ENCODE measurements around the gene TBATA. TPM values are rescaled to one million over a fixed set of nuclear protein-coding genes. Genes with fewer than 3 reads are reported as not detected.

Gene TBATA
- total RNA-seq, 1 experiment from 2014 or later, result not detected

GRCh38 chr10:70827086-70827757 lies 42.0 kb upstream of the TBATA start:
- TF ChIP-seq EZH2 (IDR thresholded peaks at IDR 0.05; ENCODE audit: borderline replicate concordance, low read depth, low read length, poor library complexity, severe bottlenecking), result no peak
- TF ChIP-seq, protein P1, sequence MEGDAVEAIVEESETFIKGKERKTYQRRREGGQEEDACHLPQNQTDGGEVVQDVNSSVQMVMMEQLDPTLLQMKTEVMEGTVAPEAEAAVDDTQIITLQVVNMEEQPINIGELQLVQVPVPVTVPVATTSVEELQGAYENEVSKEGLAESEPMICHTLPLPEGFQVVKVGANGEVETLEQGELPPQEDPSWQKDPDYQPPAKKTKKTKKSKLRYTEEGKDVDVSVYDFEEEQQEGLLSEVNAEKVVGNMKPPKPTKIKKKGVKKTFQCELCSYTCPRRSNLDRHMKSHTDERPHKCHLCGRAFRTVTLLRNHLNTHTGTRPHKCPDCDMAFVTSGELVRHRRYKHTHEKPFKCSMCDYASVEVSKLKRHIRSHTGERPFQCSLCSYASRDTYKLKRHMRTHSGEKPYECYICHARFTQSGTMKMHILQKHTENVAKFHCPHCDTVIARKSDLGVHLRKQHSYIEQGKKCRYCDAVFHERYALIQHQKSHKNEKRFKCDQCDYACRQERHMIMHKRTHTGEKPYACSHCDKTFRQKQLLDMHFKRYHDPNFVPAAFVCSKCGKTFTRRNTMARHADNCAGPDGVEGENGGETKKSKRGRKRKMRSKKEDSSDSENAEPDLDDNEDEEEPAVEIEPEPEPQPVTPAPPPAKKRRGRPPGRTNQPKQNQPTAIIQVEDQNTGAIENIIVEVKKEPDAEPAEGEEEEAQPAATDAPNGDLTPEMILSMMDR (conservative IDR thresholded peaks at IDR 0.05; ENCODE audit: low read depth, low read length), result no peak
- Histone ChIP-seq H3K27me3 (replicated peaks; ENCODE audit: insufficient read depth, low read depth, low read length, poor library complexity) (no peaks in the 10 kb centered on the region), H3K36me3 (ENCODE audit: insufficient read depth, low read length, poor library complexity, severe bottlenecking) (no peaks in the 10 kb centered on the region), H3K4me3 (ENCODE audit: low read depth, low read length, poor library complexity, severe bottlenecking) (no peak overlapping the region), H3K9me3 (ENCODE audit: low read depth, low read length, poor library complexity, severe bottlenecking) (no peaks in the 10 kb centered on the region), H3K27ac (ENCODE audit: low read depth, low read length, poor library complexity, severe bottlenecking) (no peak overlapping the region), H3K4me1 (ENCODE audit: insufficient read depth, low read length, poor library complexity, severe bottlenecking) (no peaks in the 10 kb centered on the region)
- no TSS peak for BruUV-seq (replicated peaks)
- no peak for DNase-seq (ENCODE audit: low spot score)
- intact Hi-C loops (cut with micrococcal nuclease; ENCODE audit: unreplicated experiment), result no loop called here
- ChIA-PET CTCF (no interaction called here), POLR2A (ENCODE audit: low non-redundant PET) (interaction anchor here (0.7 kb wide), 1 partner anchor 623 kb away, joined by 3 read pairs; no protein-coding TSS in a partner anchor)

GRCh38 chr10:70822076-70822820 lies 37.1 kb upstream of the TBATA start:
- DNase-seq (ENCODE audit: low spot score), result no peak
- no peaks in the 10 kb centered on the region for H3K27me3 ChIP-seq (replicated peaks; ENCODE audit: insufficient read depth, low read depth, low read length, poor library complexity)
- no peak overlapping the region for H3K4me3 ChIP-seq (ENCODE audit: low read depth, low read length, poor library complexity, severe bottlenecking)
- no peaks in the 10 kb centered on the region for H3K4me1 ChIP-seq (ENCODE audit: insufficient read depth, low read length, poor library complexity, severe bottlenecking)
- BruUV-seq (replicated peaks), result no TSS peak
- ChIA-PET POLR2A (ENCODE audit: low non-redundant PET) (interaction anchor here (0.6 kb wide), 1 partner anchor 10 kb away, joined by 8 read pairs; no protein-coding TSS in a partner anchor), CTCF (no interaction called here)
- peaks cover 26% of the 10 kb centered on the region for H3K36me3 ChIP-seq (ENCODE audit: insufficient read depth, low read length, poor library complexity, severe bottlenecking)
- H3K9me3 ChIP-seq (ENCODE audit: low read depth, low read length, poor library complexity, severe bottlenecking), result no peaks in the 10 kb centered on the region
- TF ChIP-seq EZH2 (IDR thresholded peaks at IDR 0.05; ENCODE audit: borderline replicate concordance, low read depth, low read length, poor library complexity, severe bottlenecking), result no peak
- TF ChIP-seq, protein P1 (conservative IDR thresholded peaks at IDR 0.05; ENCODE audit: low read depth, low read length), result no peak
- no peak overlapping the region for H3K27ac ChIP-seq (ENCODE audit: low read depth, low read length, poor library complexity, severe bottlenecking)
- intact Hi-C loops (cut with micrococcal nuclease; ENCODE audit: unreplicated experiment), result no loop called here

DNA sequence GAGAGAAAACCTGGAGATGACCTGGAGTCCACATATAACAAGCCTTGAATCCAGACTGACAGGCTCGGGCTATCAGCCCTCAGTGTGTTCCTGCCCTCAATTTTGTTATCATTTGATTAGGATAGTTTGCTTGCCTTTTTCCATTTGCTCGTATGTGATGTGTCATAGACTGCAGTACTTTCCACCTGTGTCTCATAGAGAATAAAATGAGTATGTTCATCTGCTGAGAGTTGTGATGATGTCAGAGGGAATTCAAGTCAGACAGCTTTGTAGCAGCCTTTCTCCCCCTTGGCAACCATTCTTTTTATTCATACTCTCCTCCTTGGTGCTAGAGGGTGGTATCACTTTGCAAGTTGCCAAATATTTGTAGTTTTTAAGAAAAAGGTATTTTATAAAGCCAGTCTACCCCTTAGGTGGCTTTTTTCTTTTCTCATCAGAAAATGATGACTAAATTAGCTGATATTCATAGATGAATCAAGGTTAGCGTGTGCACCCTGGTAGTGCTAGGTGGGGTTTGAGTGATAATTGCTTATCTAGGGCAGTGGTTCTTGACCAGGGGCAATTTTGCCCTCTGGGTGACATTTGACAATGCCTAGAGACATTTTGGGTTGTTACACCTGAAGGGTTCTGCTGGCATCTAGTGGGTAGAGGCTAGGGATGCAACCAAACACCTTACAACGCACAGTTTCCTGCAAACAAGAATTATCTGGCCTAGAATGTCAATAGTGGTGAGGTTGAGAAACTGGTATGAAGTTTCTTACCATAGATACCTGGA lies 36.0 kb upstream of the TBATA start:
- H3K27me3 ChIP-seq (replicated peaks; ENCODE audit: insufficient read depth, low read depth, low read length, poor library complexity), result no peaks in the 10 kb centered on the region
- intact Hi-C loops (cut with micrococcal nuclease; ENCODE audit: unreplicated experiment), result no loop called here
- no peaks in the 10 kb centered on the region for H3K9me3 ChIP-seq (ENCODE audit: low read depth, low read length, poor library complexity, severe bottlenecking)
- POLR2A ChIA-PET (ENCODE audit: low non-redundant PET), result no interaction called here
- CTCF ChIA-PET, result no interaction called here
- BruUV-seq (replicated peaks), result no TSS peak
- peaks cover 4% of the 10 kb centered on the region for H3K4me1 ChIP-seq (ENCODE audit: insufficient read depth, low read length, poor library complexity, severe bottlenecking)
- H3K36me3 ChIP-seq (ENCODE audit: insufficient read depth, low read length, poor library complexity, severe bottlenecking), result peaks cover 26% of the 10 kb centered on the region
- TF ChIP-seq, protein P1 (conservative IDR thresholded peaks at IDR 0.05; ENCODE audit: low read depth, low read length), result no peak
- TF ChIP-seq EZH2 (IDR thresholded peaks at IDR 0.05; ENCODE audit: borderline replicate concordance, low read depth, low read length, poor library complexity, severe bottlenecking), result no peak
- no peak overlapping the region for H3K4me3 ChIP-seq (ENCODE audit: low read depth, low read length, poor library complexity, severe bottlenecking)
- no peak for DNase-seq (ENCODE audit: low spot score)
- H3K27ac ChIP-seq (ENCODE audit: low read depth, low read length, poor library complexity, severe bottlenecking), result no peak overlapping the region
